Non-pigmented ciliary epithelial cell (primary cell): ENCODE data around the gene PDIA2.

Source experiments
- DNase-seq: peaks from one replicate; pipeline ENCODE4 v3.0.0-alpha.2; 2010; ENCODE audit warnings: low read depth

PDIA2 gene

DNA sequence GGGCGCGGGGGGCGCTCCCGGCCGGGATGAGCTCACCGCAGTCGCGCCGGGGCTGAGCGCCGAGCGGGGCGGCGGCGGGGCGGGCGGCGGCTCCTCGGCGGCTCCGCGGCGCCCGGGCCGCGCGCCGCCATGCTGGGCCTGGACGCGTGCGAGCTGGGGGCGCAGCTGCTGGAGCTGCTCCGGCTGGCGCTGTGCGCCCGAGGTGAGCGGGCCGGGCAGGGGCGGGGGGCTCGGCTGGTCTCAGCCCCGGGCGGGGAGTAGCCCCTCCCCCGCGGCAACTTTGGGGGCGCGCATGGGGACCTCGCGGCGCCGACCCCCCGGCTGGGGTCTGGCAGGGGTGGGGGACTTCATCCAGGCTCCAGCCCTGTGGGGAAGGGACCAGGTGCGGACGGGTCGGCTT lies 2.4 kb upstream of the PDIA2 start, which contains the start of gene ARHGDIG:
Gene ARHGDIG, plus strand, starts transcription at position 40 of the 400 bp plus-strand sequence. Its CDS starts 90 bp downstream, at position 130.
- no peak for DNase-seq

DNA sequence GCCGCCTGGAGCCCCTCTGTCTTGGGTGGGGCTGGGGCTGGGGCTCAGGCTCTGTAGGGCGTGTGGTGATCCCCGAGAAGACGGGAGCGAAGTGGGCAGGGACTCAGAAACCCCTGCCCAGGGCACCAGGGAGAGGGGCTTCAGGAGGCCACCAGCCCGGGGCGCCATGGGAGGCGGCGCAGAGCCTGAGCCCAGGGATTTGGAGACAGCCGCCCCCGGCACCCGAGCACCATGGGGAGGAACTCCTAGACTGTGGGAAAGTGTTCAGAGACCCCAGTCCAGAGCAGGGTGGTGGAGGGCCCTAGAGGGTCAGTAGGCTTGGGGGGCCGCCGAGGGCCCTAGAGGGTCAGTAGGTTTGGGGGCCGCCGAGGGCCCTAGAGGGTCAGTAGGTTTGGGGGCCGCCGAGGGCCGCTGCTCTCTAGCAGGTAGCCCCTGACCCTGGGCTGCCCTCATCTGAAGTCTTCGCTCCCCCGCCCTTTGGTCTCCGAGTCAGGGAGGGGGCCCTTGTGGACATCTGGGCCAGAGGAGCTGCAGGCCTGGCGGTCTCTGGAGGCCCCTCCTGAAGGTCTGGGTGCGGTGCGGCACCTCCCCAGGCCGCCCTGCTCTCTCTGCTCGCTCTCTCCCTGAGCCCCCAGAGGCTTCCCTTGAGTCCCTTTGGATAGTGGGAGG lies 1.8 kb upstream of the PDIA2 start:
- no peak for DNase-seq

DNA sequence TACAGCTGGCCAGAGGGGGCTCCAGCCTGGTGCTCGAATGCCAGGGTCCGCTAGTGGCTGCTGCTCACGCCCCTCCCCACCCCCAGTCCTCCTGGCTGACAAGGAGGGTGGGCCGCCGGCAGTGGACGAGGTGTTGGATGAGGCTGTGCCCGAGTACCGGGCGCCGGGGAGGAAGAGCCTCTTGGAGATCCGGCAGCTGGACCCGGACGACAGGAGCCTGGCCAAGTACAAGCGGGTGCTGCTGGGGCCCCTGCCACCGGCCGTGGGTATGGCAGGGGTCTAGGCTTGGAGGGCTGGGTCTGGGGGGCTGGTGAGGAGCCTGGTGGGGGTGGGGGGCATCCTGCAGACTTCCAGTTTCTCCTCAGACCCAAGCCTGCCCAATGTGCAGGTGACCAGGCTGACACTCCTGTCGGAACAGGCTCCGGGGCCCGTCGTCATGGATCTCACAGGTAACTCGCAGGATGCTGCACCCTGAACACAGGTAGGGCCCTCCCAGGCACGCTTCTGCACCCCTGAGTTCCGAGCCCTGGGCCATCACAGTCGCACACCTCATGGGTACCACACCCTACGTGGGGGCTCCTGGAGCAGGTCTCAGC lies 1.2 kb upstream of the PDIA2 start:
- no peak for DNase-seq

DNA sequence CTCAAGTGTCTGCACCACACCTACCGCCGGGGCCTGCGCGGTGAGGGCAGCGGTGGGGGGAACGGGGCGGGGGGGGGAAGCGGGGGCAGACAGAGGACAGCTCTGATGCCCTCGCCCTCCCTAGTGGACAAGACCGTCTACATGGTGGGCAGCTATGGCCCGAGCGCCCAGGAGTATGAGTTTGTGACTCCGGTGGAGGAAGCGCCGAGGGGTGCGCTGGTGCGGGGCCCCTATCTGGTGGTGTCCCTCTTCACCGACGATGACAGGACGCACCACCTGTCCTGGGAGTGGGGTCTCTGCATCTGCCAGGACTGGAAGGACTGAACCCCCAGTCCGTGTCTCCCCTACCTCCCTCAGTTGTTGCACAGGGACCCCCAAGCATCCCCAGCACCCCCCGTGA lies 473 bp upstream of the PDIA2 start:
- no peak for DNase-seq

DNA sequence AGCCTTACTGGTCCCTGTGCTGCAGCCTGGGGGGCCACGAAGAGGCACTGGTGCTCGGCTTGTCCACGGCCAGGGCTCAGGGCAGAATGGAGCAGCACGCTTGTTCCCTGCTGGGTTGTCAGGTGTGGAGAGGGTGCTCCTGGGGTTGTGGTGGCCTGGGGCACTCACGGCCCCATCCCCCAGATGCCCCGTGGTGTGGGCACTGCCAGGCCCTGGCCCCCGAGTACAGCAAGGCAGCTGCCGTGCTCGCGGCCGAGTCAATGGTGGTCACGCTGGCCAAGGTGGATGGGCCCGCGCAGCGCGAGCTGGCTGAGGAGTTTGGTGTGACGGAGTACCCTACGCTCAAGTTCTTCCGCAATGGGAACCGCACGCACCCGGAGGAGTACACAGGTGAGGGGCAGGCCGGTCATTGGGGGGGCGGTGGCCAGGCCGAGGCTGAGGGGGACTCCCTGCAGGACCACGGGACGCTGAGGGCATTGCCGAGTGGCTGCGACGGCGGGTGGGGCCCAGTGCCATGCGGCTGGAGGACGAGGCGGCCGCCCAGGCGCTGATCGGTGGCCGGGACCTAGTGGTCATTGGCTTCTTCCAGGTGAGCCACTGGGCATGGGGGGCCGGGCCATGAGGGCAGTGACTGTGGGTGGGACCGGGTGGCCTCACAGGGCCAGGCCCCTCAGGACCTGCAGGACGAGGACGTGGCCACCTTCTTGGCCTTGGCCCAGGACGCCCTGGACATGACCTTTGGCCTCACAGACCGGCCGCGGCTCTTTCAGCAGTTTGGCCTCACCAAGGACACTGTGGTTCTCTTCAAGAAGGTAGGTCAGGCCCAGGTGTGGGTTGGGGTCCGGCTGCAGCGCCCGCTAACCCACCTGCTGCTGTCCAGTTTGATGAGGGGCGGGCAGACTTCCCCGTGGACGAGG lies 1.5 kb downstream of the PDIA2 start:
- DNase-seq: no peak

DNA sequence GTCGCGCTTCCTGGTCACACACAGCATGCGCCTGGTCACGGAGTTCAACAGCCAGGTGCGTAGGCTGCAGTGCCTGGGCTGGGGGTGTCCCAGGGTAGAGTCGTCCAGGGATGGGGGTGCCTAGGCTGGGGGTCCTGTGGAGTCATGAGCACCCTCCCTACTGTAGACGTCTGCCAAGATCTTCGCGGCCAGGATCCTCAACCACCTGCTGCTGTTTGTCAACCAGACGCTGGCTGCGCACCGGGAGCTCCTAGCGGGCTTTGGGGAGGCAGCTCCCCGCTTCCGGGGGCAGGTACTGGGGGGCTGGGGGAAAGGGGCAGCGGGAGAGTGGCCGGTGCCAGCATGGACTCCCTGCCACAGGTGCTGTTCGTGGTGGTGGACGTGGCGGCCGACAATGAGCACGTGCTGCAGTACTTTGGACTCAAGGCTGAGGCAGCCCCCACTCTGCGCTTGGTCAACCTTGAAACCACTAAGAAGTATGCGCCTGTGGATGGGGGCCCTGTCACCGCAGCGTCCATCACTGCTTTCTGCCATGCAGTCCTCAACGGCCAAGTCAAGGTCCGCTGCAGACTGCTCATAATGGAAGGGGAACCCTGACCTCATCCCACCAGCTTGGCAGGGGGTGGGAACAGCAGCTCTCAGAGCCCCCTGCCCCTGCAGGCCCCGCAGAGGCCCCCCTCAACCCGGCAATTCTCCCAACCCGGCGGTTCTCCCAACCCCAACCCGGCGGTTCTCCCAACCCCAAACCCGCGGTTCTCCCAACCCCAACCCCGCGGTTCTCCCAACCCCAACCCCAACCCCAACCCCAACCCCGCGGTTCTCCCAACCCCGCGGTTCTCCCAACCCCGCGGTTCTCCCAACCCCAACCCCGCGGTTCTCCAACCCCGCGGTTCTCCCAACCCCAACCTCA lies 2.4 kb downstream of the PDIA2 start:
- no peak for DNase-seq

DNA sequence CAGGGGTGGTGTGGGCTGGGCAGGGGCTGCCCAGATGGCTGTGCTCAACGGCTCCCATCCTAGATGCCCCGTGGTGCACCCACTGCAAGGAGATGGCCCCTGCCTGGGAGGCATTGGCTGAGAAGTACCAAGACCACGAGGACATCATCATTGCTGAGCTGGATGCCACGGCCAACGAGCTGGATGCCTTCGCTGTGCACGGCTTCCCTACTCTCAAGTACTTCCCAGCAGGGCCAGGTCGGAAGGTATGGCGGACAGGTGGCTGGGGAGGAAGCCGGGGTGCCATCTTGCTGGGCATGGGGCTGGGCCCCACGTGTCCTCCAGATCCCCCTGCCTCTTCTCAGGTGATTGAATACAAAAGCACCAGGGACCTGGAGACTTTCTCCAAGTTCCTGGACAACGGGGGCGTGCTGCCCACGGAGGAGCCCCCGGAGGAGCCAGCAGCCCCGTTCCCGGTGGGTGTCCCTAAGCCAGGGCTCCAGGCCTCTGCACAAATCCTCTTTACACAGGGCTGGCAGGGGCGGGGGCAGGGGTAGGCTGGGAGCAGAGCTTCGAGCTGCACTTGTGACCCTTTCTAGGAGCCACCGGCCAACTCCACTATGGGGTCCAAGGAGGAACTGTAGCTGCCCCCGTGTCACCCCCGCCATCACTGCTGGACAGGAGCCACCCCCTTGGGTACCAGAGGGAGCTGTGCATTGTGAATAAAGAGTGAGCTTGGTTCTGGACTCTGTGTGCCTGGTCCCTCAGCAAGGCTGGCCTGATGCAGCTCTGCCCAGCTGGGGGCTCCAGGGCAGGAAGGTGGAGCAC lies 3.7 kb downstream of the PDIA2 start:
- DNase-seq: no peak

DNA sequence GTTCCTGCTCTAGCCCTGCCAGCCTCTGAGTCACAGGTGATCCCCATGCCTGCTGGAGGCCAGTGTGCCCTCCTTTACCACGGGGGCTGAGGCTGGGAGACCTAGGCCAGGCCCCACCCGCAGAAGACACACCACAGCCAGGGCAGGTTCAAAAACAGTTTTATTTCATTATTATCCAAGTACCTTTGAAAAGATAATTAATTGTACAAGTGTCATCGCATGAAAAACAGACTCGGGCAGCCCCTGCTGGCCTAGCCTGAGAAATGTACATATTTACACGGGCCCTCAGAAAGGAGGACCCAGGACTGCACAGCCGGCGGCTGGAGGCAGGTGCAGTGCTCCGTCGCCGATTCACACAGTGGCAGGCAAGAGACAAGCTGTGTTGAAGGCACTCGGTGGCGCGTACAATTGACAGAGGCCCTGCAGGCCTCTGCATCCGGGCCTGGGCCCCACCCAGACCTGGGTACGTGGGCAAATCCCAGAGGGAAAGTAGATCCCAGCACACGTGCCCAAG lies 4.4 kb downstream of the PDIA2 start:
- DNase-seq: no peak

DNA sequence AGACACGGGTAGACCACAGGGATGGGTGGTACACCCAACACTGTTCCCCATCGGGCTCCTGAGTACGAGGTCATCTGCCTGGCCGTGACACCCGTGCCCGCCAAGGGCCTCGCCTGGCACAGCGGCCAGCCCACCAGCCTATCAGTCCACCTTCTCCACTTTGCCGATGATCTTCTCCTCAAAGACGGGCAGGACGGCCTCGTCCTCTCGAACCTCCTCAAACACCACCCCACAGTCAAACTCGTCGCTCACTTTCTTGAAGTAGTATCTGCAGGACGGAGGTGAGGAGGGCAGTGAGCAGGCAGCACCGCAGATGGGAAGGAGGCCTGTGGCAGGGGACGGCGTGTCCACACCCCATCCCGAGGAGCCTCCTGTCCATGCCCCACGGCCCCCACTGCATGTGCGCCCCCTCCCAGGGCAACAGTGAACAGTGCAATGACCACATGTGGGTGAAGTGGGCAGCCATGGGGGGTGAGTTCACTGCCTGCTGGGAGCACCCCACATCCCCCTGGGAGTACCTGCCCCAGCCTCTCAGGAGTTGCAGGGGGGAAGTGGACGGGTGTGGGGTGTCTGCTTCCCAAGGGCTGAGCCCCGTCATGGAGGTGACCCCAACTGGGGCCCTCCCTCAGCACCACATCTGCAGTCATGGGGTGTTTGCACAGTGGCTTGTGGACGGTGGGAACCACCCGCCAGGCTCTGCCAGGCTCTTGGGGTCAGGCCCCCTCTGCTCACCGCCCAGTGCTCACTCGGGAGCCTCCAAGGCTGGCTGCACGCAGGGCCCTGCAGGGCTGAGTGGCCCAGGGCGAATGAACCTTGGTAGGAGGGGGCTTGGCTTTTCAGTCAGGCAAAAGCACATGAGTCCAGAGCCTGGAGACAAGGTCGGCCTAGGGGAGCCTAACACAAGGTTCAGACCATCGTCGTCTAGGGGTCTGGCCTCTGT lies 5.3 kb downstream of the PDIA2 start:
- DNase-seq: no peak

DNA sequence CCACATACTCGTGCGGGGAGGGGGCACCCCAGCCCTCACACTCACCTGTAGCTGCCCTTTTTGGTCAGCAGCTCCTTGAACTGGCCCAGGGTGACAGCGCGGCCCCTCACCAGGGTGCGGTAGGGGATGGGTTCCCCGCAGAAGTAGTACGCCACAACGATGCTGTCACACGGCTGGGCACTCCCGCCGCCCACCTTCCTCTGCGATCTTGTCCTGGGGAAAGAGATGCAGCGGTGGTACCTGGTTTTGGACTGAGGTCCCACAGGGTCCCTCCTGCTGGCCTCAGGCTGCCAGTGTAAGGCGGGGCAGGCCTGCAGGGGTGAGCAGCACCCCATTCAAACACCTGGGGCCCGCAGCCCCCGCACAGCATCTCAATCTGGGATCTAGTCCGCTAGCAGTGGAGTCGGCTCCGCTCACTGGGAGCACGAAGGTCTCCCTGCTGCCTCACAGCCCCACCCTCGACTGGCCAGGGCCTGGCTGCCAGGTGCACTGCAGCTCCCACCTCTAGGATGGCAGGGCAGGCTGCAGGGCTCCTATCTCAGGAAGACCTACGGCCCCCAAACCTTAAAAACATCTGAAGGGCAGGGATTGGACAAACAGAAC lies 6.5 kb downstream of the PDIA2 start:
- no peak for DNase-seq

DNA sequence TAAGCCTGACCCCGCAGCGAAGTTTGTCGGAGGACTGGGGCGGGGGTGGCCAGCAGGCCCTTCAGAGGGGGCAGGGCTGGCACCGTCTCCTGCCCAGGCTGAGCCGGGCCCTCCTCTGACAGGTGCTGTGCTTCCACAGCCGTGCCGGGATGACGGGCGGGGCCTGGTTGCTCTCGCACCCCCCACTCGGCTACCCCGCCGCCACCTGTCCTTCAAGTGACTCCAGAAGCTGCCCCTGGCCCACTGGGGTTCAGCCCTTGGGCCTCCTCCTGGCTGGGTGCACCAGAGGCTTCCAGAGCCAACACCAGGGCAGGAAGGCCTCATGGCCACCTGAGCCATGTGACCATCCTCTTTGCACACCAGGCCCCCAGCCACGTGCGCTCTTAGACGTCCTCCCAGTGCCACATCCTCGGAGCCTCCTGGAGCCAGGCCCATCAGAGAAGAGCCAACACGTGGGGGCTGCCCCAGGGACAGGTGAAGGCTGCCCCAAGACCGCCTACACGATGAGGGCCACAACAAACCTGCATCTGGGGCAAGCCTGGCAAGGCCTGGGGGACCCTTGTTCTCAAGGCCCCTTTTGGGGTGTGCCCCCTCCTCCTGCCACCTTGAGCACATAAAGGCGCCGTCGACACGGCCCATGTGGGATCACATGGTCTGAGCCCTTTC lies 7.2 kb downstream of the PDIA2 start:
- no peak for DNase-seq

DNA sequence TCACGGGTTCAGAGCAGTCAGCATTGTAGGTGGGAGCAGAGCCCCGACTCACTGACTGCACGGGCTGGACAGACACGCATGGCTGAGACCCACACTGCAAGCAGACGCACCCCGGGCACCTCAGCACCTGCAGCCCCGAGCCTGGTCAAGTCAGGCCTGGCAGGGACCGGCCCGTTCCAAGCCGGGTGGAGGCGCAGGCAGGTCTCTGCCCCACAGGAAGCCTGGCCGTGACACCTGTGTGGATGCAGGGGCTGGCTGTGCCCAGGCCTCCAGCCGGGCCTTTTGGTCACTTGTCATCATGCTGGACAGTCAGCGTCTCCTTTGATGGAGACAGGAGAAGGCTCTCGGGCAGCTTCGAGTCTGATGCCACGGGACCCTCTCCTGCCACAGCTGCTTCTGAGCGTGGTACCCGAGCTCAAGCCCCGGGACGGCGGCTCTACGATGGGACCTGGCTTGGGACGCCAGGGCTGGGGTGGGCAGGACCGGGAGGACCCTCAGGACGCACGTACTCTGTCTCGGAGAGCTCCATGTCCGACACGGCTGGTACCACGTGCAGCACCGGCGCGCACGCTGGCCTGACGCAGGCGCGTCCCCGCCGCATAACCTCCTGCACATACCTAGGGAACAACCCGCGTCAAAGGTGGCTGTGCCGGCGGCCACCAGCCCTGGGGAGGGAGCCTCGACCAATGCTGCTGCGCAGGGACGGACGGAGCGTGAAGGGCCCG lies 7.9 kb downstream of the PDIA2 start:
- DNase-seq: no peak

DNA sequence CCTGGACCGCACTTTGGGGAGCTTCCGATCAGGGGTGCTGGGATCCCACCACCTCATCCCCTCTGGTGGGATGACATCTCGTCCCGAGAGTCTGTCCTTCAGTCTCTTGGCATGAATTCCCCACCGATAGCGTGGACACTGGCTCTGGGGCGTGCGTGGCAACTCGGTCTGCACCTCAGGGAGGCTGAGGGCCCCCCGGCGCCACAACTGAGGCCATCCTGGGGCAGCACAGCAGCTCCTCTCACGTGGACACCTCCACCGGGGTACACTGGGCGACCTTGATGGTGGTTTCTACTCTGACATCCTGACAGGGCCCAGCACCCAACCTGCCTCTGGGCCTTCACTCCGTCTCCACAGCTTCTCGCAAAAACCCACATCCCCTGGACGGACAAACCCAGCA lies 8.6 kb downstream of the PDIA2 start:
- no peak for DNase-seq

DNA sequence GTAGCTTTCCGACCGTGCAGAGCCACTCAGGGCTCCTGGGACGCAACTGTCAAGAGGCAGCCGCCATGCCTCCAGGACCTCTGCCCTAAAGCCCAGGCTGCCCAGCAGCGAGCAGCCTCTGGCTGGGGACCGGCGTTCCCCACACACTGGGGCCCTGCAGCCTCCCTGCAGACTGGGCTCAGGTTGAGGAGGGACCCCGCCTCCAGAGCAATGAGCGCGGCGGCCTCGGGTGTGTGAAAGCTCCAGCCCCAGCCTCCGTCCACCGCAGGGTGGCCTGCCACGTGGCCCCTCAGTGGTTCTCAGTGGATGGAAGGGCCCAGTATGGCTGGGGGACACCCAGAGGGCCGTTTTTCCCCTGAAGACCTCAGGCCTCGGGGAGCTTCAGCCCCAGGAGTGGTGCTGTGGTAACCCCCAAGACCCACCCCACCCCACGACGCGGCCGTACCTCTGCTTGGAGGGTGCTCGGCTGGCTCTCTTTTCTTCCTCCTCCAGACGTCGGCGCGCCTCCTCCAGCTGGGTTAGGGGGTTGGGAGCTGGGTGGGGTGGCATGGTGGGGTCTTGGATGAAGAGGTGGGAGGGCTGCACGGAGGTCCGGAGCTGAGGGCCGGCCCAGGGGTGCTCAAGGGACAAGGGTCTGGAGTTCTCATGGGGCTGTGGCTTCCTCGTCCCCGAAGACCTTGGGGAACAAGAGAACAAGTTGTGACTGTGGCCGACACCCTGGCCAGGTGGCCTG lies 10.2 kb downstream of the PDIA2 start:
- no peak for DNase-seq

DNA sequence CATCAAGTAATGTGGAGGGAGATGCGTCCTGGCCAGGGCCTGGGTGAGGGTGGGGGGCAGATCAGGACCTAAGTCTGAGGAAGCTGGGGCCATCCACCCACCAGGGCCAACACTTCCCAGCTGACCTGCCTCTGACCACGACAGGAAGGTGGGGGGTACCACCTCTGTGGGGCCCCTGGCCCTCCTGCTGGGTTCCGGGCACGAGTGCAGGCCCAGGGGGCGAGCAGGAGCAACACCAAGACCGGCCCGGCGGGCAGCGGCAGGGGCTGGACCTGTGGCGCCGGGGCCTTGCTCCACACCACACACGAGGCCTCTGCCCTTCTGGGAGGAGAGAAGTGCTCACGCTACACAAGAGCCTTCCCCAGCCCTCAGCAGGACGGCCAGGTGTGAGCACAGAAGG lies 13.3 kb downstream of the PDIA2 start:
- no peak for DNase-seq

DNA sequence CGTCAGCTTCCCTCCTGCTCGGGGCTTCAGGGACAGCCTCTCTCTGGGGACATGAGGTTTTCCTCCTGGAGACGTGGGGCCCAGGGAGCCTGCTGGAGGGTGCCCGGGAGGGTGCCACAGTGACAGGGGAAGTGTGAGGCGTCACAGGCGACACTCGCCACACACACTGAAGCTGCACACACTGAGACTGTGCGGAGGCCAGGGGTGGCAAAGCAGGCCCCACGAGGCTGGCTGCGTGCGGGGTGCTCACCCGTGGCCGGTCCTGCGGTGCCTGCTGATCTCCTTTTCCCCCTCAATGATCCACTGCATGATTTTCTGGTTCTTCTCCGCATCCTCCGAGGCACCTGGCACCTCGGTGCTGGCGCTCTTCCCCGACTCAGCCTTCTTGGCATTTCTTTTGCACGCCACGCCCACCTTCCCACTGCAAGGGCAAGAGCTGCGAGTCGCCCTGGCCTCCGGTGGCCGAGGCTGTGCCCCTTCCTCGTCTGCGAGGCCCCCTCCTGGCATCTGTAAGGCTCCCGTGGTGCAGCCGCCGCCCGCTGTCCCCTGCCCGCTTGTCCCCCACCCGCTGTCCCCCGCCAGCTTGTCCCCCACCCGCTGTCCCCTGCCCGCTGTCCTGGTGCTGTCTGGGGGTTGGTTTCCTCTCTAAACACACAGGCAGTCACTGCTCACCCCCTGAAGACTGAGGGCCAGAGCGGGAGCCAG lies 14.0 kb downstream of the PDIA2 start:
- DNase-seq: no peak

DNA sequence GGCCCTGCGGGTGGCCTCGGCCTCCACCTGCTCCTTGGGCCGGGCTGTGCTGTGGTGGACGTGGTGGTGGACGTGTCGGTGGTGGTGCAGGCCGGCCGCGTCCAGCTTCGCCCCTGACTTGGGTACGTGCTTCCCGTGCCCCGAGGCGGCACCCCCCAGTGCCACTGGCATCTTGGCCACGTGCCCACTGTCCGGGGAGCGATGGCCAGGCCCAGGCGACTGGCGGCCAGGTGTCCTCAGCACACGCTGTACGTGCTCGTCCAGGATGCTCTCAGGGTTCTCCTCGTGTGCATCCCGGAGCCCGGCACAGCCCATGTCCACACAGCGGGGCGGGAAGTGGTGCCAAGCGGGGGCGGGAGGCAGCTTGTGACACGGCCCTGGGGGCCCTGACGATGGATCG lies 14.9 kb downstream of the PDIA2 start:
- no peak for DNase-seq
